Measurements from ENCODE around the gene SFXN5.
A peak's percentile ranks its signal among the peaks of the same experiment; 100 is the strongest.

The SFXN5 gene

DNA sequence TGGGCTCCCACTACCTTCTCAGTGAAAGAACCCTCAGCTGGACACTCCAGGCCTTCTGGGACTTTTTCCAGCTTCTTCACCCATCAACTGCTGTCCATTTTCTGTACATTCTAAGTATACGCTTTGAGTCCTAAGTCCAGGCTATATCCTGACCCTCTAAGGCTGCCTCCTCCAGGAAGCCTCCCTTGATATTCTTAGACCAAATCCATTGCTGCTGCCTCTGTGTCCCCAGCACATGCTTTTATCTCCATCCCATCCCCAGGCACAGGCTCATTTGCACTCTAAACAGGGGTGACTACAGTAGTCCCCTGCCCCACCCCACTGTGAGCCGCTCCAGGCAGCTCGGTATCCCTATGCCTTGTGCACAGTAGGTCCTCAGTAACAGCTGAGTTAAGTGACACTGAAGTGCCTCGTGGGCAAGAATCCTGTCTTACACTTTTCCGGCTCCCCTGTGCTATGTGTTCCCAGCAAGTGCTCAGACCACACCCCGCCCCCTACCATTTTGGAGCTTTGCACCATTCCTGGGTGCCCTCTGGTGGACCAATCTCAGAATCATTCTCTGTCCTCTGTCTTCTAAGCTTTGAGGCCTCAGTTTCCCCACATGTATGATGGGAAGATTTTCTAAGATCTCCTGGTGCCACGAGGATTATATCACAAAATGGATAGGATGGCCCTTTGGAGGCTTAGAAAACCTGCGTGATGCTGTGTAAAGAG, 119.2 kb downstream of the SFXN5 start:
- no peak for DNase-seq

DNA sequence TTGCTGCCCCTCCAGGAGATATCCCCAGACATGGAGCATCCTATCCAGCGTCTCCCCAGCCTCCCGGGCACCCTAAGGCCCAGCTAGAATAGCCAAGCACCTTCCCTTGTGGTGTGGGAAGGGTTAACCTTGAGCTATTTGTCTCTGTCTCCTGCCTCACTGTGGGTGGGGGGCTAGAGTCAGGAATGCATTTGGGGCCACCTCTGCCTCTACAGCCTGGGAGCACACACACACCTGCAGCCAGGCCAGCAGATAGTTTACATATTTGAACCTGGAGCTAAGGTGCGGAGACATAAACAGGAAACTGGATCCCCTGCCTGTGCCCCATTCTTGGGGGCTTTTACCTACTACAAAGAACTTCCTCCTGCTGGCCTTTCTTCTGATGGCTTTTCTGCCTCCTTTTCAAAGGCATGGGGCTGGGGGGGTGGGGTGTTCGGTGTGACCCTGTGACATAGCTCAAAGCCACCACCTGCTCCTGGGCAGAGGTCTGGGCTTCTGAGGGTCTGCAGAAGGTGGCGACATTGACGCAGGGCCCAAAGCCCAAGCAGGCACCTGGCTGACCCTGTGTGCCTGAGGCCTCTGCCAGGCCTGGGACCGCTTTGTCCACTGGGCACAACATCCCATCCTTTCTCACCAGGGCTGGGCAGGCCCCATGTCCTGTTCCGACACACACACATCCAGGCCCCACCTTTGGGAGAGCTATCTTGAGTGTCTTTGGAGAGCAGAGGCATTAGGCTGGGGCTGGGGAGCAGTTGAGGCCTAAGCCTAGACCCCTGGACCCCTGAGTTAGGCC, 120.0 kb downstream of the SFXN5 start:
- no peak for DNase-seq

DNA sequence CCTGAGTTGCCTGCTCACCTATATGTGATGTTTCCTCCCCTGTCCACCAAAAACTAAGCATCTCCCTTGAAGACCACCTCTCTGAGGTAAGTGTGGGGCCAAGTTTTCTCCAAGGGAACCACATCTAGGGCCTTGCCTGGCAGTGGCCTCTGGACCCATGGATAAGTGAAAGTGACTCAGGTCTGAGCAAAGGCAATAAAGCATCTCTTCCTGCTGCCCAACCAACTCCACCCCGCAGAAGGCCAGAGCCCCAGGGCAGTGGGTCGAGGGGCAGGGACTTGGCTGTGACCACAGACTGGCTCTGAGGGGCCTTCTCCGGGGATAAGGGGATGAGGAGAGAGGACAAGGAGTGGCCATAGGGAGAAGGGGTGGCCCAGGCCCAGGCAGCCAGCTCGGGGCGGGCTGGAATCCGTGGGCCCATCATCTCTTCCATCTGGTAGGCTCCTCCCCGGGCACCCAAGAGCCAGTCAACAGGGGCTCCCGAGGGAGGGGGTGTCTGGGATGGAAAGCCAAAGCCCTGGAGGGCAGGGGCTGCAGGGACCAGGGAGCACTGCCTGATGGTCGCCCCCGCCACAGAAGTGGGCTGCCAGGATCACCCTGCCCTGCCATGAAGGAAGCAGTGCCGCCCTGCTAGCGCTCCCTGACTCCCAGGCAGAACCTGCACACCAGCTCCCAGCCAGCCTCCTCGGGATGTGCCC, 120.8 kb downstream of the SFXN5 start:
- no peak for DNase-seq

DNA sequence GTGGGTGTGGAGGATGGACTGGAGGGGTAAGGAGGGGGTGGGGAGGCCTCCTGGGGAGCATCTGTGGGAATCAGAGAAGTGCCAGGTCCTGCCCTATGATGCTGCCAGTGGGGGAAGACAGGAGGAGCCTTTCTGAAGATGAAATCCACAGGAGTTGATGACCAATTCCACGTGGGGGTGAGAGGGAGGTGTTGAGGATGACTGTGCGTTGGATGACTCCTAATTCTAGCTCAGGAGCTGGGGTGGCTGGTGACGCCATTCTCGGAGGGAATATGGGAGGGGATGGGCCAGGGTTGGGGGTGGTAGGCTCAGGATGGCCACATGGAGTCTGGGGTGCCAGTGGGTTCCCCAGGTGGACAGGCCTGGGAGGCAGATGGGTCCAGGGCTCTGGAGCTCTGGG, 121.9 kb downstream of the SFXN5 start:
- DNase-seq = no peak

DNA sequence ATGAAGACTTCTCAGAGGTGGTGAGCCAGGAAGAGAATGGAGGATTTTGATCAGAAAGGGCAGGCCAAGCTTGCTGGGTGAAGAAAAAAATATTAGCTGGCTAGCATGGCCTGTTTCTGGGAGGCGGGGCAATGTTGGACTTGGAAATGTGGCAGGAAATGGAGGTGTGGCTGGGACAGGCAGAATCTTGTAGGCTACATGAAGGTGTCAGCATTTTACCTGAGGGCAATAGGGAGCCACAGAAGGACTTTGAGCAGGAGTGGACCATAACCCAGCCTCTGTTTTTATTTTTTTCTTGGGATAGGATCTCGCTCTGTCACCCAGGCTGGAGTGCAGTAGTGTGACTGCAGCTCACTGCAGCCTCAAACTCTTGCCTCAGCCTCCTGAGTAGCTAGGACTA, 122.5 kb downstream of the SFXN5 start:
- DNase-seq = no peak

DNA sequence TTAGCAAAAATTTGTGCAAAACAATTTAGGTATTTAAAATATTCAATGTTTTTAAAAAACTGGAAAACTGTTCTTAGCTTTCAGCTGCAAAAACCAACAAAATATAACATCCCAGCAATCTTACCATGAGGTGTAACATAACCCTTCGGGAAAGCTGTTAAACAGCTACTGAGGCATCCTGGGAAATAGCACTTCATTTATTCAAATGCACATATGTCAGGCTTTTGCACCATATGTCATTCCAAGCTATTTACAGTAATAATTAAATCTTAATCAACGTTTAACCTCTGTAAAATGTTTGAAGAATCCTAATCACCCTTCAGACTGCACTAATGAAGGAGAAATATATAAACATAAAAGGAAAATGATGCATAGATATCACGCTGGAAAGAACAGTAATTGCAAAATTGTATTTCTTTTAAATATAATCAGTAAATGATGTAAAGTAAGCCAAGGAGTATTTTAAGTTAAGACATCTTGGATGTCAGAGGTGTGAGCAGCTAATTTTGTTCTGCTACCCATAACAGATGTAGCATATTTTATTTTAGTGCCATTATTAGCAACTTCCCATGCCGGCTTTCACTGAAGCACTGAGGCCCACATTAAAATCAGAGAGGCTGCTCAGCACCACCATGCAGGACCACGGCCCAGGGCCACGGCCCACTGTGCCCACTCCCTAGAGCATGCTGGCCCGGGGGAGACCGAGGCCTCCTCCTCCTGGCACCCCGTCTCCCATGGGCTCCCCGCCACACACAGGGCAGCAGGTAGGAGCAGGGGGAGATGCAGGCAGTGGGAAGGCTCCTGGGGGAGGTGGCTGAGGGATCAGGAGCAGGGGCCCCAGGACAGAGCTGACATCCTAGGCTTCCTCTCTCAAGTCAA, 123.3 kb downstream of the SFXN5 start:
- DNase-seq = peak; percentile 58

DNA sequence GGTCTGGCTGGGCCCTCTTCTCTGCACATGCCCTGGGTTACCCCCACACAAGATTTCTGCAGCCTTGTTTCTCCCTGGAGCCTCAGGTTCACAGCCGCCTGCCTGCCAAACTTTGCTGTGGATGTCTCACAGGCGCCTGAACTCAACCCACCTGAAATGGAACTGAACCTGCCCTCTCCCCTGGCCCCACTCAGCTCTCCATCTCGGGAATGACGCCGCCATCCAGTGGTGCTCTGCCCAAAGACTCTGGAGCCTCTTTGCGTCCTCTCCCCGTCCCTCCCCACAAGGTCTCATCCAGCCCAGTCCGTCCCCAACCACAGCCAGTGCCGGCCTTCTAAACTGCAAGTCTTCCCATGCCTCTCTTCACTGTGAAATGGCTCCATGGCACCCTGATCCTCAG, 125.0 kb downstream of the SFXN5 start:
- no peak for DNase-seq

DNA sequence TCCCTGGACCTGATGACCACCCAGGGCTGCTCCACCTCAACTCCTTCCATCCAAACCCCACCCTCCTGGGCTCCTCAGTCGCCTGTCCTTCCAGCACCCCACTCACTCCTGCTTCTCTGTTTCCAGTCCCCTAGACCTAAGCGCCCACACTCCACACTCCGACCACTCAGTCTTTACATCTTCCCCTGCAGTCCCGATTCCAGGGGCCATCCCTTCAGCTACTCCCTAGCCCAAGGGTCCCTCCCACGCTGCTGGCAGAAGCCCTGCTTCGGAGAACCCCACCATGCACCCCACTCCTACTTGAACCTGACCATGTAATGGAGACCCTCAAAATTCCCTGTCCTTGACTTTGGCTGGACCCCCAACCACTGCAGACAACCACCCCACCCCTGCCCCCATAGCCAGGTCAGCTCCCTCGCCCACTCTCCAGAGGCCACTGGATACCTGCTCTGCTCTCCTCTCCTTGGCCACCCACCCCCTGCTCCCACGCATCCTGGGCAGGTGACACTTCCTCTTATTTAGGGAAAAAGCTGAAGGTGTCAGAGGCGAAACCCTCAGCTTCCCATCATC, 126.0 kb downstream of the SFXN5 start:
- DNase-seq = no peak

DNA sequence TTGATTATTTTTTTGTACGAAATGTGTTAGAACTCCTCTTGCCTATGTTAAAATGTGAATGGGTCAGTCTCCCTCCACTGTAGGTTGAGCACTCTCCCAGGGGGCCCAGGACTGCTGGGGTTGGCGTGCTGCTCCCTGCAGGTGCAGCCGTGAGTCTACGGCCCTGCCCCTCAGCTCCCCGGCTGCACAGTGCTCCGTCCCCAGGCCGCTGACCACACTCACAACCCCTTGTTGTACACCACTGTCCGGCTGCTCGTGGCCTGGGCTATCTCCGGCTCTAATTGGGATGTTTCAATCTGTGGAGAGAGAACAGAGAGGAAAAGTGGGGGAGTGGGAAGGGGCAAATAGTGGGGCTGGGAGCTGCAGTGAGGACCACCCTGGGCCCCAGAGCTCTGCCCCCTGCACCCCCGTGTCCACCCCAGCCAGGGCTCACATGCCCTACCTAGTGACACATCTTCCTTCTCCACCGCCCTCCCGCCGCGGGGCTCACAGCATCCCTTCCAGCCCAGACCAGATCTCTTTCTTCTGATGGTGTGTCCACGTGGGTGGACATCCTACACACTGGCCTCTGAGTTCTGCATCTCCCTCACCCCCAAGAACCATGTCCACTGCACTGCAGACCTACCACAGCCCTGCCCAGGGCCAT, 126.6 kb downstream of the SFXN5 start:
- no peak for DNase-seq

DNA sequence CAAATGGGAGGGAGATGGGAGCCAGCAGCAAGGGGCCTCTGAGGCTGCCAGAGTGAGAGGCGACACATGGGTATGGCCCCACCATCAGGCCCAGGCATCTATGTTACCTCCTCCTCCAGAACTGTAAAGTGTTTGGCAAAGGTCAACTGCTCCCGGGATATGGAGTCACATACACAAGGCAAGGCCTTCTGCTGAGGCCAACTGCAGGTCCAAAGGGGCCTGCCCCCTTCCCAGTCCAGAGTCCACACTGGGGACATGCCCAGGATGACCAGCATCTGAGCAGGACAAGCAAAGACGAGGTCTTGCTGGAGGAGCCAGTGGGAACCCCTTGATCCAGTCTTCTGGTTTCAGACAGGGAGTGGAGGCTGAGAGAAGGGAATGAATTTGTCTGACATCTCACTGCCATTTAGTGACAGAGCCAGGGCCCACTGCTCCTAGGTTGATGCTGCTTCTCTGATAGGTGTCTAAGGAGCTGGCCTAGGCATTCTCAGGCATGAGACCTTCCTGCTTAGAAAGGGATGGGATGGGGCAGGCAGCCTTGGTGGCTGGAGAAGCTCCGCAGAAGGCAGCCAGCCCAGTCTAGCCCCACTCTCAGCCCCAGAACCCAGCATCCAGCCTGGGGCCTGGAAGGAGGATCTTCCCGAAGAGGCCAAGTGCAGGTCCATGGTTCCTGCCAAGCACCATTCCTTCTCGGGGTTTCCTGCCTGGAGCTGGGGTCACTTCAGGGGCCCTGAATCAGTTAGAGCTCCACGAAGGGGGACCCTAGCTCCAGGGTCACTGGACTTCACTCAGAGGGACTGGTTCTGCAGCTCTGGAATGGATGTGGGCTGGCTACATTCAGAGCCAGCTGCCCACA, 127.7 kb downstream of the SFXN5 start:
- DNase-seq = no peak

DNA sequence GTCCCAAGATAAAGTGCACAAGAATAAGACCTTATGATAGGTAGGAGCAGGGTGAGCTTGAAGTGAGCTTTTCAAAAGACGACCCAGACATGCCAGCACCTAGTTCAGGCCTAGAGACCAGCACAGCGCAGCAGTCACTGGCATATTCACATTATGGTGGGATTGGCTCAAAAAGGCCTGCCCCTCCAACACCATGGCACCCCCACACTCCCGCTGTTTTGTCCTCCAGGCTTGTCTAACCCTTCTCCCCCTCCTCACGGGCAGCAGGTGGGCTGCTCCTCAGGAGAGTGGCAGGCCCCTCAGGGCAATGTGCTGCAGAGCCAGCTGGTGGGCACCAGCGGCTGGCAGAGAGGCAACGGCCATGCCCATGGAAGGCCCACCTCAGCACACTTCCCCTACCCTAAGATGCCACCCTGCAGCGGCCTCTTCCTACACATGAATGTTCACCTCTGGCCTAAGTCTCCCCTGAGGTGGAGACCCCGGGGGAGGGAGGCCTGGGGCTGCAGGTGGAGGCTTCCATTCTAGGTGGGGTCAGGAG, 128.6 kb downstream of the SFXN5 start:
- DNase-seq = no peak

DNA sequence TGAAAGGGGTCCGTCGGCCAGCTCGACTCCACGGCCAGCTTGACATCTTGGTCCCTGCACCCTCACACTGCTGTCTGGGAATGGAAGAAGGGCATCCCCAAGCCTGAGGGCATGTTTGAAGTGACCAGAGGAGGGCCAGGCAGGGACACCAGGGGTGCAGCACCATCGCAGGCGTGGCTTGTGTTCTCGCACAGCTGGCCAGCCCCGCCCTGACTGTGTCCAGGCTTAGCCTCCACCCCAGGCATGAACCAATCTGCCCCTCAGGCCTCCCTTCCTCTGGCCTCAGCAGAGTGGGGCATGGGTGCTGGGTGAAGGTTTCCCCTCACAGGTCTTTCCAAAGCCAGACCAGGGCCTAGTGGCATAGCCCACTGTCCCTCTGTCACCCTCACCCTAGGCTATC, 129.2 kb downstream of the SFXN5 start:
- DNase-seq = no peak

DNA sequence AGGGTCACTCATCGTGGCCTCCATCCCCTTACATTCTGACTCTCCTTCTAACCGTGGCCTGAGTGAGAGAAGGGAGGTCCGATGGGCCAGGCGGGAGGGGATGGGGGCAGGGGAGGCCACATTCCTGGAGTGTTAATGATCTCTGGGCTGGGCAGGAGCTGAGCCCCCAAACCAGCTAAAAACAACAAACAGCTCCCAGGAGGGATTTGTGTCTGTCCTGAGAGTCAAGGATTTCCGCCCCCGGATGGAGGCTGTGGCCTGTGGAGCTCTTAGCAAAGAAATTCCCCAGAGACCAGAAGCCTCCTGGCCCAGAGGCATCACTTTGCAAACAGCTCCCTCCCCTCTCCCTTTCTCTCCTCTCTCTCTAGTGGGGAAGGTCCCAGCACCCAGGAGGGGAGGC, 130.7 kb downstream of the SFXN5 start:
- peak; percentile 86 for DNase-seq

DNA sequence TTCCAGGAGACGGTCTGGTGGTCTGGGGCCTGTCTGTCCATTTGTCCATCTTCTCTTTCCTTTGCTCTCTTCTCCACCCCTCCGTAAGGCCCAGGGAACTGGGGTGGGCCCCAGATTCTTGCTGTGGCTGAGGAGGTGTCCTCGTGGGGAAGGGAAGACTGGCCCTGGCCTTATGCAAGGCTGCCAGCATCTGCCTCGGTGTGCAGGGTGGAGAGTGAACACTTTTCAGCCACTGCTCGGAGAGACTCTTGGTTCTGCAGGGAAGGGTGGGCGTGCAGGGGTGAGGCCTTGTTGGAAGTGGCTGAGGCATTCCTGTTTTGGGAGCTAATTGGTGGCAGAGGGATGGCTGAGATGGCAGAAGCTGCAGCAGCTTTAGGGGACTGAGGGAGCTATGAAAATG, 131.2 kb downstream of the SFXN5 start:
- DNase-seq = no peak

DNA sequence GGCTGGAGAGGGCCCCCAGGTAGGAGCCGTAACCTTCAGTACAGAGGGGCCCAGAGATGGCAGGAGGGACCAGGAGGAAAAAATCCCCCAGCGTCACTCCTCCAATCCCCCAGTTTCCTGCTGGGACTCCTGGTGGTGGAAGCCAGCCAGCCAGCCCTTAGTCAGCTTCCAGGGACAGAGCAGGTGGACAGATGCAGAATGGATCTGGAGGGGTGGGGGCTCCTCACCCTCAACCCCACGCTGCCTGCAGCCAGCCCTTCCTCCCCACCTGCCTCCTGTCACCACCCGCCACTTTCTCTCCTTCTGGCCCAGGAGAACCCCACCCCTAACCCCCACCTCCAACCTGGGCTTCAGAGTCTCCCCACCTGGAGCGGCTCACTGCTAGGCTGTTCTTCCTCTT, 133.1 kb downstream of the SFXN5 start:
- DNase-seq = peak; percentile 31

DNA sequence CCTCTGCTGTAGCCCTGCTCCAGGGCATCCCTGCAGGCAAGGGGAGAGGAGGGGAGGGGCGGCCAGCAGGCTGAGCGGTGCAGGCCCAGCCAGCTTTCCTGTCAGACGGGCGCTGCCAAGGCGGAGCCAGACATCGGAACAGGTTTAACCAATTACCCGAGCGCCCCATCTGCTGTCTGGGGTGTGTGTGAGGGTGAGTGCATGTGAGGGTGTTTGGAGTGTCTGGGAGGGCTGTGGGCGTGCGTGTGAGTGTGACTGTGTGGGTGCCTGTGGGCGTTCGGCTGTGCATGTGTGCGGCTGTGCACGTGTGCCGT, 134.2 kb downstream of the SFXN5 start:
- peak; percentile 82 for DNase-seq

DNA sequence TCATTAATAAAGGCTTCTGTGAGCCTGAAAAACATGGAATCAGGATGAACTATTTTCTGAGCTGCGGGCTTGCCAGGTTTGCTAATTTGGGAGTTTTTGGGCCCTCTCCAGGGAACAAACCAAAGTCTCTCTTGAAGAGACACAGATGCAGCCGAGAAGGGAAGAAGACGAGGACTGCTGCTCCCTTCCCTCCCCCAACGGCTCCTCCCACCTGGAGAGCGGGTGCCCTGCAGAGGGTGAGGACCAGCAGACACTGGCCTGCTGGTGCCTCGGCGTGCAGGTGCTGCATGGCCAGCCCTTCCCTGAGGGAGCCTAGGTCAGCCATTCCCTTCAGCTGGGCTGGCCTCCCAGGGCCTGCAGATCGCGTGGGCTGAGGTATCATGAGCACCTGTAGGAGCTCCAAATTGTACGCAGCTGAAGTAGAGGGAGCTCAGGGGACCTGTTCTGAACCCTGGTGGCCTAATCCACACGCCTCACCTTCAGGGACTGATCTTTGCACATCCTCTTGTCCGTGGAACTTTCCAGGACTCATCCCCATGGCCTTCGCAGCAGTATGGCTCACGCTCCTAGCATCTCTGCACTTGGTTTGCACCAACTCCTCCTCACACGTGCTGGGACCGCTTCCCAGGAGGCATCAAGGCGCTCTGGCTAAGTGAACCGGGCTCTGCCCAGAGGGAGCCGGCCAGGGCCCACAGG, 134.7 kb downstream of the SFXN5 start:
- no peak for DNase-seq

DNA sequence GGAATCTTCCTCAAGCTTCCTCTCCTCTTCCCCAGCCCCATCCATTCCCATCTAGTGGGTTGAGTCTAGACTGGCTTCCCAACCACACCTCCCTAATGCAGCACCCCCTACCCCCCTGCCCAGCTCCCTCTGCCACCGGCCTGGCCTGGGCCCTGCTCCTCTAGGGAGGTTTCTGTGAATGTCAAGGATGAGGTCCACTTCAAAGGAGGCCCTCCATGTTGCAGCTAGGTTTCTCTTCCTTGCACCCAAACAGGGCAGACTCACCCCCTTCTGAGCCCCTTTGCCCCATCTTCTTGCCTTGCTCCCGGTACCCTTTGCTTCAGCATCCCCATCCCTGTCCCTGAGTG, 135.9 kb downstream of the SFXN5 start:
- no peak for DNase-seq

DNA sequence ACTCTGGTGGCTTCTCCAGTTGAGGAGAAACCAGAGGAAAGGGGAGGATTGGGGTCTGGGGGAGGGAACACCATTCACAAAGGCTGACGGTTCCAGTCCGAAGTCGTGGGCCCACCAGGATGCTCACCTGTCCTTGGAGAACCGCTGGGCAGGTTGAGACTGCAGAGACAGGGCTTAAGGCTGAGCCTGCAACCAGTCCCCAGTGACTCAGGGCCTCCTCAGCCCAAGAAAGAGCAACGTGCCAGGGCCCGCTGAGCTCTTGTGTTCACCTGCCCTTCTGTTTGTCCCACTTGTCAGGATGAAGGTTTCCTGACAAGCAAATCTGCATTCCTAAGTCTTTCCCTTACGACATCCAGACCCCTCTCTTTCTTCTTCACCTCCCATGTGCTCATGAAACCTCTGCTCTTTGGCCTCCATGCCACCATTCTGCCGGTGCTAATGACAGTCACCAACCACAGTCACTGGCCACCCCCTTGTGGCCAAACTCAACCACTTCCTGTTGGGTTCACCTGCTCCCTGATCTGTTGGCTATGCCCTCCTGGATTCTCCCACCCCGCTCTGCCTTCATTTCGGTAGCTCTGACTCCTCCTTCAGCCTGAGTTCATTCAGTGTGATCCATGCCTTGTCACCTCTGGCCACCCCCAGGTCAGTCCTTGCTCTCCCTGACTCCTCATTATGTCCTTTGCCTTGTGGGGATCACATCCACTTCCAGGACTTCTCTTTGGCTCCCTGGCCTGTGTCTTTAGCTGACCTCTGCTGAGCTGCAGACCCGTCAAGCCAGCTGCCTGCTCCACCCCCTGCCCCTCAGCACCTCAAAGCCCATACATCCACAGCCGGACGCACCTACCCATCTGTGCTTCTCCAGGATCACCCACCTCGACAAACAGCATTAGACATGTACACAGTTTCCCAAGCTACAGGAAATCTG, 136.6 kb downstream of the SFXN5 start:
- DNase-seq = peak; percentile 56
